Thymus (tissue), 11 donors: ENCODE data around the gene SCARF2. TPM values are rescaled to one million over a fixed set of nuclear protein-coding genes. Genes with fewer than 3 reads are reported as not detected.
"Not testable (repeated sequence)": the region's sequence is repeated elsewhere in the genome, so short reads cannot be mapped to it uniquely, and the experiment has no call there.

Source experiments
- DNase-seq, 9 donors: peaks; one replicate each; pipeline ENCODE4 v3.0.0-alpha.2; 2013; ENCODE audit warnings: low spot score in 9 of 9, low read depth in 6 of 9, missing footprints in 1 of 9
- H3K27ac ChIP-seq, 2 donors: one replicate each; pipeline ENCODE4 v1.5.1; 2013; ENCODE audit warnings: control low read depth in 1 of 2, low read depth in 1 of 2, low read length in 1 of 2, mild to moderate bottlenecking in 1 of 2, moderate library complexity in 1 of 2
- H3K27me3 ChIP-seq, 2 donors: one replicate each; pipeline ENCODE4 v1.5.1; 2013; ENCODE audit warnings: low read length in 1 of 2; ENCODE audit not compliant: control insufficient read depth in 2 of 2, insufficient read depth in 1 of 2
- H3K36me3 ChIP-seq, 2 donors: one replicate each; pipeline ENCODE4 v1.5.1; 2013; ENCODE audit warnings: low read length in 1 of 2, mild to moderate bottlenecking in 1 of 2, moderate library complexity in 1 of 2; ENCODE audit not compliant: control insufficient read depth in 2 of 2, insufficient read depth in 2 of 2
- H3K4me1 ChIP-seq, 2 donors: one replicate each; pipeline ENCODE4 v1.5.1; 2013; ENCODE audit warnings: low read length in 2 of 2; ENCODE audit not compliant: control insufficient read depth in 2 of 2, insufficient read depth in 2 of 2
- H3K4me3 ChIP-seq, 2 donors: one replicate each; pipeline ENCODE4 v1.5.1; 2013; ENCODE audit warnings: low read length in 2 of 2, control low read depth in 1 of 2, mild to moderate bottlenecking in 1 of 2
- H3K9me3 ChIP-seq, 2 donors: one replicate each; pipeline ENCODE4 v1.5.1; 2013; ENCODE audit warnings: low read length in 1 of 2, mild to moderate bottlenecking in 1 of 2; ENCODE audit not compliant: control insufficient read depth in 2 of 2, insufficient read depth in 1 of 2
- WGBS: extraction: QIAGEN DNeasy Blood & Tissue Kit; methylation state at CpG from one replicate; pipeline ENCODE4 v1.1.7; 2013; 5-methylcytosine and 5-hydroxymethylcytosine counted together
- polyA plus RNA-seq: library from polyadenylated mRNA; stranded (reverse); fragments of 200-250 nt; gene quantifications from one replicate; pipeline ENCODE4 v1.2.3, GENCODE V29; 2013
- total RNA-seq: library from RNA; stranded (reverse); fragments of 120-200 nt; gene quantifications from one replicate; pipeline ENCODE4 v1.2.4, GENCODE V29; 2013
- donor health status: healthy.

The SCARF2 gene
- total and polyA plus RNA-seq, 2 donors: 0.38 to 1.3 TPM

DNA sequence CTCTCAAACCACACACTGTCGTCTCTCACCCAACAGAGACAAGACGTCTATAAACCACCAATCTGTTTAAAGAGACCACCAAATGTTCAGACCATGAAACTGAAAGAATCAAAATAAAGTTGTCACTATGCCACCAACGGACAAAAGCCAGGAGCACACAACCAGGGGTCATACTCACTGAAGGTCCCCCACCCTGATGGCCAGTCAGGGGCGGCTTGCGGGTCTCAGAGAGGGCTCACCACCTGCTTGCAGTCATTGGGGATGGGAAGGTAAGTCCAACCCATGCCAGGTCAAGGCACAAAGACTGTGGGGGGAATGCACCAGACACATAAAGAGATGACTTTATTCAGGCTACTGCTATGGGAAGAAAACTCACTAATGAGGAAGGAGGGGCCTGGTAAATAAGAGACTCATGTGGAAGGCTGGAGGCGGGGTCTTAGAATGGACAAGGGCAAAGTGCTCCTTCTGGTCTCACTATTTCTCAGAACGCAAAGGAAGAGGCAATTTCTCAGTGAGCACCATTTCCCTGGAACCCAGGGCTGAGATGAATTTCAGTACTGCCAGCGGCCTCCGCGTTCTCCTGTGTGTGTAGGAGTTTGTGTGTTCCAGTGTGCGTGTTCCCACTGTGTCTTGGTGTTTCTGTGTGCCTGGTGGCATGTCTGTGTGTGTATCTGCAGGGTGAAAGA is 17.3 kb downstream of the SCARF2 start:
- peaks cover 9 to 43% of the 10 kb centered on the region in 2 donors for H3K4me1 ChIP-seq
- H3K27ac ChIP-seq: no peak overlapping the region
- H3K4me3 ChIP-seq: no peak overlapping the region
- H3K36me3 ChIP-seq: no peaks in the 10 kb centered on the region
- no peak for DNase-seq
- 80% methylated on average over 11 of the region's 11 CpGs for WGBS
- H3K27me3 ChIP-seq: peaks cover 15 to 31% of the 10 kb centered on the region in 2 donors
- H3K9me3 ChIP-seq: peaks cover 0 to 14% of the 10 kb centered on the region in 2 donors

GRCh38 chr22:20419664-20419951 is 18.0 kb downstream of the SCARF2 start:
- no peak overlapping the region for H3K4me3 ChIP-seq

DNA sequence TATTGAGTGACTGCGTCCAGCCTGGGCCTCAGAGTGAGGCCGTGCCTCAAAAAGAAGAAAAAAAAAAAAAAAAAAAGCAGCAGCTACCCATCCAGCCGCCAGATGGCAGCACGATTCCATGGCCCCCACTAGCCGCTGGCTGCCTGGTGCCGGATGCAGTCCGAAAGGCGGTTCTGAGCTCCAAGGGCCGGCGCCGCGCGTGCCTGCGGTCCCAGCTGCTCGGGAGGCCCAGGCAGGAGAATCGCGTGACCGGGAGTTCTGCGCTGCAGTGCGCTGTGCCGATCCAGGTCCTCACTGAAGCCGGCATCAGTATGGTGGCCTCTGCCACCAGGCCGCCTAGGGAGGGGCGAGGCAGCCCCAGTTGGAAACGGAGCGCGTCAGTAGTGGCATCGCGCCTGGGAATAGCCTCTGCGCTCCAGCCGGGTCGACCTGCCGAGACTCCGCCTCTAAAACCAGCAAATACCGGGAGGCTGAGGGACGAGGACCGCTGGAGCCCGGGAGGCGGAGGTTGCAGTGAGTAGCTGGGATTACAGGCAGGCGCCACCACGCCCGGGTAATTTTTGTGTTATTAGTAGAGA is 19.3 kb downstream of the SCARF2 start:
- Histone ChIP-seq H3K27me3 (peaks cover 0 to 11% of the 10 kb centered on the region in 2 donors), H3K36me3 (no peaks in the 10 kb centered on the region), H3K27ac (no peak overlapping the region), H3K4me3 (peak overlapping the region; percentile 14 to 20), H3K9me3 (peaks cover 0 to 6% of the 10 kb centered on the region in 2 donors), H3K4me1 (peaks cover 9 to 25% of the 10 kb centered on the region in 2 donors)
- WGBS: 29% methylated on average over 42 of the region's 42 CpGs
- DNase-seq: peak in 6 of 9 donors; percentile 42 to 77 (median 62)

More at GRCh38 chr22:20419664-20419951, 18.0 kb downstream of the SCARF2 start:
- H3K9me3 ChIP-seq: peaks cover 0 to 8% of the 10 kb centered on the region in 2 donors
- DNase-seq: no peak
- no peaks in the 10 kb centered on the region for H3K36me3 ChIP-seq
- peaks cover 9 to 37% of the 10 kb centered on the region in 2 donors for H3K4me1 ChIP-seq
- H3K27ac ChIP-seq: no peak overlapping the region
- H3K27me3 ChIP-seq: peaks cover 8 to 24% of the 10 kb centered on the region in 2 donors
- WGBS: 89% methylated on average over 2 of the region's 2 CpGs

DNA sequence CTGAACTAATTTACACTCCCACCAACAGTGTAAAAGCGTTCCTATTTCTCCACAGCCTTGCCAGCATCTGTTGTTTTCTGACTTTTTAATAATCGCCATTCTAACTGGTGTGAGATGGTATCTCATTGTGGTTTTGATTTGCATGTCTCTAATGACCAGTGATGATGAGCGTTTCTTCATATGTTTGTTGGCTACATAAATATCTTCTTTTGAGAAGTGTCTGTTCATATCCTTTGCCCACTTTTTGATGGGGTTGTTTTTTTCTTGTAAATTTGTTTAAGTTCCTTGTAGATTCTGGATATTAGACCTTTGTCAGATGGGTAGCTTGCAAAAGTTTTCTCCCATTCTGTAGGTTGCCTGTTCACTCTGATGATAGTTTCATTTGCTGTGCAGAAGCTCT is 21.9 kb downstream of the SCARF2 start:
- not testable (repeated sequence) for H3K27me3 ChIP-seq, H3K4me3 ChIP-seq, H3K36me3 ChIP-seq, H3K9me3 ChIP-seq, DNase-seq, H3K27ac ChIP-seq
- WGBS: 88% methylated on average over 3 of the region's 3 CpGs
- H3K4me1 ChIP-seq: peaks cover 0 to 10% of the 10 kb centered on the region in 2 donors

DNA sequence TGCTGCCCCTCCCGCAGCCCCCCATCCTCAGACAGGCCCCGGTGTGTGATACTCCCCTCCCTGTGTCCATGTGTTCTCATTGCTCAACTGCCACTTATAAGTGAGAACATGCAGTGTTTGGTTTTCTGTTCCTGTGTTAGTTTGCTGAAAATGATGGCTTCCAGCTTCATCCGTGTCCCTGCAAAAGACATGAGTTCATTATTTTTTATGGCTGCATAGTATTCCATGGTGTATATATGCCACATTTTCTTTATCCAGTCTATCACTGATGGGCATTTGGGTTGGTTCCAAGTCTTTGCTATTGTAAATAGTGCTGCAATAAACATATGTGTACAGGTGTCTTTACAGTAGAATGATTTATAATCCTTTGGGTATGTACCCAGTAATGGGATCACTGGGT is 22.4 kb downstream of the SCARF2 start:
- H3K4me1 ChIP-seq, H3K4me3 ChIP-seq, DNase-seq, H3K9me3 ChIP-seq, H3K36me3 ChIP-seq, H3K27me3 ChIP-seq, H3K27ac ChIP-seq: not testable (repeated sequence)
- WGBS: 96% methylated on average over 3 of the region's 3 CpGs

DNA sequence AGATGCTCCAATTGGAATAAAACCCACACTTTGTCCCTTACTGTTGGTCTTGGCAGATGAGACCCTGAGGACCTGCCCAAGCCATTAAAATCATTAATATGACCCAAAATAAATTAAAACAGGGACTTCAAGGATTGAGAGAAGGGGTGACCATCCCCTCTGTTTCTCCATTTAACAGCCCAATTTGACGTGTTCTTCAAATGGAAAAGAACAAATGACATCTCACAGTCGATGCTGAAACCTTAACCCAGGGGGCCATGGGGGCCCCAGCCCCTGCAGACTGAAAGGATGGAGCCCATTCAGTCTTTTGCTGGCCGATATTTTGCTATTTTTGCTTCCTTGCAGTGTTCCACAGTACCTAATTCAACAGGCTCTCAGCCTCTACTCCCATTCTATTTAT is 23.2 kb downstream of the SCARF2 start:
- Histone ChIP-seq H3K9me3 (peaks cover 0 to 6% of the 10 kb centered on the region in 2 donors), H3K27me3 (peaks cover 0 to 3% of the 10 kb centered on the region in 2 donors), H3K36me3 (no peaks in the 10 kb centered on the region), H3K27ac (no peak overlapping the region), H3K4me1 (peaks cover 0 to 6% of the 10 kb centered on the region in 2 donors), H3K4me3 (no peak overlapping the region)
- DNase-seq: no peak
- WGBS: 92% methylated on average over 3 of the region's 3 CpGs

- peaks cover 0 to 6% of the 10 kb centered on the region in 2 donors for H3K9me3 ChIP-seq
- peaks cover 0 to 3% of the 10 kb centered on the region in 2 donors for H3K27me3 ChIP-seq
- 98% methylated on average over 5 of the region's 5 CpGs for WGBS
- H3K36me3 ChIP-seq: no peaks in the 10 kb centered on the region
- no peak overlapping the region for H3K27ac ChIP-seq
- H3K4me3 ChIP-seq: no peak overlapping the region
- peaks cover 0 to 6% of the 10 kb centered on the region in 2 donors for H3K4me1 ChIP-seq
- no peak for DNase-seq
These were observed 23.6 kb downstream of the SCARF2 start for GRCh38 chr22:20414059-20414440.

GRCh38 chr22:20413217-20414058 is 24.2 kb downstream of the SCARF2 start:
- Histone ChIP-seq H3K9me3 (peaks cover 0 to 6% of the 10 kb centered on the region in 2 donors), H3K36me3 (no peaks in the 10 kb centered on the region), H3K27me3 (peaks cover 0 to 2% of the 10 kb centered on the region in 2 donors), H3K4me1 (peaks cover 0 to 5% of the 10 kb centered on the region in 2 donors), H3K27ac (no peak overlapping the region), H3K4me3 (no peak overlapping the region)
- no peak for DNase-seq
- WGBS: 97% methylated on average over 9 of the region's 9 CpGs
